Measurements from ENCODE around the gene GALNT9. TPM values are rescaled to one million over a fixed set of nuclear protein-coding genes. Genes with fewer than 3 reads are reported as not detected.

Gene GALNT9
- polyA plus RNA-seq, 3 donors, result not detected

GRCh38 chr12:132261328-132262138 is 67.9 kb downstream of the GALNT9 start:
- Histone ChIP-seq H3K4me2 (replicated peaks; ENCODE audit: extremely low read depth, low read length, poor library complexity, severe bottlenecking) (no peak overlapping the region), H3K27me3 (ENCODE audit: control insufficient read depth in 2 of 2, insufficient read depth in 2 of 2, low read length in 2 of 2) (no peaks in the 10 kb centered on the region), H3K9me3 (replicated peaks in 1 of 2; ENCODE audit: control insufficient read depth in 1 of 2, insufficient read depth in 1 of 2, low read length in 2 of 2) (no peaks in the 10 kb centered on the region), H3K4me1 (ENCODE audit: control insufficient read depth in 1 of 2, insufficient read depth in 2 of 2, low read length in 2 of 2) (no peaks in the 10 kb centered on the region), H4K20me1 (ENCODE audit: insufficient read depth, low read length) (no peaks in the 10 kb centered on the region), H3K36me3 (replicated peaks in 1 of 2; ENCODE audit: control insufficient read depth in 1 of 2, insufficient read depth in 2 of 2, low read length in 2 of 2) (no peaks in the 10 kb centered on the region), H3K4me3 (replicated peaks in 1 of 3; ENCODE audit: low read depth in 2 of 3, low read length in 3 of 3) (no peak overlapping the region), H3K9ac (ENCODE audit: insufficient read depth, low read length, poor library complexity, severe bottlenecking) (no peak overlapping the region), H3K27ac (ENCODE audit: low read depth in 1 of 2, low read length in 2 of 2) (no peak overlapping the region), H2AFZ (ENCODE audit: insufficient read depth, low read depth, low read length, poor library complexity, severe bottlenecking) (no peak overlapping the region), H3K79me2 (ENCODE audit: insufficient read depth, low read length) (no peaks in the 10 kb centered on the region)
- Mint-ChIP-seq H3K9me3 (peaks cover 0 to 3% (median 0%) of the 10 kb centered on the region in 7 donors), H3K27me3 (ENCODE audit: low read depth in 3 of 3) (peaks cover 2 to 8% (median 5%) of the 10 kb centered on the region in 3 donors), H3K4me3 (no peak overlapping the region), H3K27ac (no peak overlapping the region), H3K36me3 (no peaks in the 10 kb centered on the region), H3K4me1 (peaks cover 2% of the 10 kb centered on the region)
- intact Hi-C loops (cut with micrococcal nuclease), result no loop called here
- WGBS (ENCODE audit: insufficient coverage), result 79% methylated on average over 10 of the region's 13 CpGs
- DNase-seq, result no peak
- TF ChIP-seq CTCF (IDR thresholded peaks at IDR 0.05), result no peak

- Histone ChIP-seq H3K27ac (ENCODE audit: low read depth in 1 of 2, low read length in 2 of 2) (no peak overlapping the region), H4K20me1 (ENCODE audit: insufficient read depth, low read length) (no peaks in the 10 kb centered on the region), H3K4me1 (ENCODE audit: control insufficient read depth in 1 of 2, insufficient read depth in 2 of 2, low read length in 2 of 2) (no peaks in the 10 kb centered on the region), H2AFZ (ENCODE audit: insufficient read depth, low read depth, low read length, poor library complexity, severe bottlenecking) (no peak overlapping the region), H3K4me2 (replicated peaks; ENCODE audit: extremely low read depth, low read length, poor library complexity, severe bottlenecking) (no peak overlapping the region), H3K9ac (ENCODE audit: insufficient read depth, low read length, poor library complexity, severe bottlenecking) (no peak overlapping the region), H3K4me3 (replicated peaks in 1 of 3; ENCODE audit: low read depth in 2 of 3, low read length in 3 of 3) (no peak overlapping the region), H3K79me2 (ENCODE audit: insufficient read depth, low read length) (no peaks in the 10 kb centered on the region), H3K27me3 (ENCODE audit: control insufficient read depth in 2 of 2, insufficient read depth in 2 of 2, low read length in 2 of 2) (no peaks in the 10 kb centered on the region), H3K9me3 (replicated peaks in 1 of 2; ENCODE audit: control insufficient read depth in 1 of 2, insufficient read depth in 1 of 2, low read length in 2 of 2) (no peaks in the 10 kb centered on the region), H3K36me3 (replicated peaks in 1 of 2; ENCODE audit: control insufficient read depth in 1 of 2, insufficient read depth in 2 of 2, low read length in 2 of 2) (no peaks in the 10 kb centered on the region)
- Mint-ChIP-seq H3K27me3 (ENCODE audit: low read depth in 3 of 3) (peaks cover 2 to 7% (median 5%) of the 10 kb centered on the region in 3 donors), H3K4me3 (no peak overlapping the region), H3K27ac (no peak overlapping the region), H3K36me3 (no peaks in the 10 kb centered on the region), H3K4me1 (peaks cover 2% of the 10 kb centered on the region), H3K9me3 (peaks cover 0 to 3% (median 0%) of the 10 kb centered on the region in 7 donors)
- DNase-seq, result no peak
- intact Hi-C loops (cut with micrococcal nuclease), result no loop called here
- 93% methylated on average over 28 of the region's 29 CpGs for WGBS (ENCODE audit: insufficient coverage)
- no peak for TF ChIP-seq CTCF (IDR thresholded peaks at IDR 0.05)
Measured at GRCh38 chr12:132260721-132261120, 68.7 kb downstream of the GALNT9 start.
